Ishikawa (cell line): ENCODE measurements around the gene DIP2B.

ENCODE experiments used
- CEBPB ChIP-seq: IDR thresholded peaks from 2 replicates; pipeline ENCODE4 v1.6.1; 2012
- CREB1 ChIP-seq: IDR thresholded peaks from 2 replicates; pipeline ENCODE4 v1.6.1; 2012; ENCODE audit warnings: low read depth
- EGR1 ChIP-seq: IDR thresholded peaks from 2 replicates; pipeline ENCODE4 v1.6.1; 2012
- EP300 ChIP-seq: IDR thresholded peaks from 2 replicates; pipeline ENCODE4 v1.6.1; 2012; ENCODE audit warnings: borderline replicate concordance
- FOXM1 ChIP-seq: IDR thresholded peaks from 2 replicates; pipeline ENCODE4 v1.6.1; 2012; ENCODE audit warnings: low read depth, borderline replicate concordance
- NFIC ChIP-seq: IDR thresholded peaks from 2 replicates; pipeline ENCODE4 v1.6.1; 2012
- RAD21 ChIP-seq: IDR thresholded peaks from 2 replicates; pipeline ENCODE4 v1.6.1; 2012; ENCODE audit warnings: low read depth
- TAF1 ChIP-seq: IDR thresholded peaks from 2 replicates; pipeline ENCODE4 v1.6.1; 2012; ENCODE audit warnings: low read depth, mild to moderate bottlenecking
- TCF12 ChIP-seq: IDR thresholded peaks from 2 replicates; pipeline ENCODE4 v1.6.1; 2012; ENCODE audit warnings: low read depth
- TEAD4 ChIP-seq: IDR thresholded peaks from 2 replicates; pipeline ENCODE4 v1.6.1; 2012
- YY1 ChIP-seq: IDR thresholded peaks from 2 replicates; pipeline ENCODE4 v1.6.1; 2012; ENCODE audit warnings: low read depth
- ZBTB7A ChIP-seq: IDR thresholded peaks from 2 replicates; pipeline ENCODE4 v1.6.1; 2012; ENCODE audit warnings: low read depth
- TF ChIP-seq, protein P1 (sequence below): IDR thresholded peaks from 2 replicates; pipeline ENCODE4 v1.6.1; 2012
- TF ChIP-seq, protein P2 (sequence below): IDR thresholded peaks from 2 replicates; pipeline ENCODE4 v1.6.1; 2012; ENCODE audit warnings: low read depth, mild to moderate bottlenecking
- TF ChIP-seq, protein P3 (sequence below): IDR thresholded peaks from 2 replicates; pipeline ENCODE4 v1.6.1; 2012

Gene DIP2B

DNA sequence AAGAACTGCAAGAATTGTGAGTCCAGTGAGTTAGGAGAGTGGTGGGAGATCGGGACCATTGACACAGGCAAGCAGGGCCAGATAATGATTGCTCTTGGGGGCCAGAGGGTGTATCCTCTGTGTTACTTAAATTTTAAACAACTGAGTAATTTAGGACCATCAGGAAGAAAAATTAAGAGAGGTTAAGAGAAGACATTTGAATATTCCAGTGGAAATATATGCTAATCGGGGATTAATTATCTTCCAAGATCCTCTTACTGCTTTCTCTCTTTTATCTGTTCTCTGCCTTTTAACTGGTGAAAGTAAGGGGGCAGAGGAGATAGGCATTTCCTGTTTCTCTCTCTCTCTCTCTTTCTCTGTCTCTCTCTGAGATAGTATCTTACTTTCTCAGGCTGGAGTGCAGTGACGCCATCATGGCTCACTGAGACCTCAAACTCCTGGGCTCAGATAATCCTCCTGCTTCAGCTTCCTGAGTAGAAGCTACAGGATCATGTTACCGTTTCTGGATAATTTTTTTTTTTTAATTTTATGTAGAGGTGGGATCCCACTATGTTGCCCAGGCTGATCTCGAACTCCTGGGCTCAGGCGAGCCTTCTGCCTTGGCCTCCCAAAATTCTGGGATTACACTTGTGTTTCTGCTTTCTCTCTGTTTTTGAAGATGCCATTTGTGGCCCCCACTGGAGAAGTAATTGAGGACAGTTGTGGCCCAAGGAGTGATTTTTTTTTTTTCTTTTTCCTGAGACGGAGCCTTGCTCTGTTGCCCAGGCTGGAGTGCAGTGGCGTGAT is 85.1 kb downstream of the DIP2B start:
- no peak for TF ChIP-seq TAF1
- no peak for TF ChIP-seq TCF12
- TF ChIP-seq CEBPB: no peak
- TF ChIP-seq NFIC: no peak
- no peak for TF ChIP-seq ZBTB7A
- TF ChIP-seq RAD21: no peak

DNA sequence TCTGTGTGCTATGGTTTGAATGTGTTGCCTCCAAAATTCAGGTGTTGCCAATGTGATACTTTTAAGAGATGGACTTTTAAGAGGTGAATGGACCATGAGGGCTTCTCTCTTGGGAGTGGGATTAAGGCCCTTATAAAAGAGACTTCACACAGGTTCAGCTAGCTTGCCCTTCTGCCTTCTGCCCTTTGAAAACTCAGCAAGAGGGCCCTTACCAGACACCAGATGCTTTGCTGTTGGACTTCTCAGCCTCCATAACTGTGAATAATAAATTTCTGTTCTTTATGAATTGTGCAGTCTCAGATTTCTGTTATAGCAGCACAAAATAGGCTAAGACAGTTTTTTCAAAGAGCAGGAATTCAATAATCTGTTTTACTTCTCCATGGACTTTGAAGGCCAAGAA is 86.1 kb downstream of the DIP2B start:
- TF ChIP-seq, protein P1, sequence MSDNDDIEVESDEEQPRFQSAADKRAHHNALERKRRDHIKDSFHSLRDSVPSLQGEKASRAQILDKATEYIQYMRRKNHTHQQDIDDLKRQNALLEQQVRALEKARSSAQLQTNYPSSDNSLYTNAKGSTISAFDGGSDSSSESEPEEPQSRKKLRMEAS: no peak
- no peak for TF ChIP-seq CEBPB

DNA sequence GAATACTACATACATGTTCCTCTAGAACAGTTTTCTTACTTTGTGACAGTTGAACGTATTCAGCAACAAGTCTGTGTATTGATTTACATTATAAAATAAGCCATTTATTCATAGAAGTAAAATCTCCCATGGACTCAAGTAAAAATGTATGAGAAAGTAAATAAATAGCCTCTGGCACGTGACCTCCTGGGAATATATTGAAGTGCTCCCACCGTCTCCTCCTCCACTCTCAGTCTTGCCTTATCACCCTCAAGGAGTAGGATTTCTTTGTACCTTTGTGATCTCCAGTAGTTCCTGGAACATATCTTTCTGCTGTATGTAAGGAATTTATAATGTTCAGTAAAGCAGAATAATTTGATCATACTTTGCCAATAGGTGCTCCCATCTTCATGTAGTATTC is 90.9 kb downstream of the DIP2B start:
- TF ChIP-seq EGR1 (no peak), TCF12 (no peak), FOXM1 (no peak), CREB1 (no peak), YY1 (no peak), EP300 (no peak), TAF1 (no peak)
- TF ChIP-seq, protein P2, sequence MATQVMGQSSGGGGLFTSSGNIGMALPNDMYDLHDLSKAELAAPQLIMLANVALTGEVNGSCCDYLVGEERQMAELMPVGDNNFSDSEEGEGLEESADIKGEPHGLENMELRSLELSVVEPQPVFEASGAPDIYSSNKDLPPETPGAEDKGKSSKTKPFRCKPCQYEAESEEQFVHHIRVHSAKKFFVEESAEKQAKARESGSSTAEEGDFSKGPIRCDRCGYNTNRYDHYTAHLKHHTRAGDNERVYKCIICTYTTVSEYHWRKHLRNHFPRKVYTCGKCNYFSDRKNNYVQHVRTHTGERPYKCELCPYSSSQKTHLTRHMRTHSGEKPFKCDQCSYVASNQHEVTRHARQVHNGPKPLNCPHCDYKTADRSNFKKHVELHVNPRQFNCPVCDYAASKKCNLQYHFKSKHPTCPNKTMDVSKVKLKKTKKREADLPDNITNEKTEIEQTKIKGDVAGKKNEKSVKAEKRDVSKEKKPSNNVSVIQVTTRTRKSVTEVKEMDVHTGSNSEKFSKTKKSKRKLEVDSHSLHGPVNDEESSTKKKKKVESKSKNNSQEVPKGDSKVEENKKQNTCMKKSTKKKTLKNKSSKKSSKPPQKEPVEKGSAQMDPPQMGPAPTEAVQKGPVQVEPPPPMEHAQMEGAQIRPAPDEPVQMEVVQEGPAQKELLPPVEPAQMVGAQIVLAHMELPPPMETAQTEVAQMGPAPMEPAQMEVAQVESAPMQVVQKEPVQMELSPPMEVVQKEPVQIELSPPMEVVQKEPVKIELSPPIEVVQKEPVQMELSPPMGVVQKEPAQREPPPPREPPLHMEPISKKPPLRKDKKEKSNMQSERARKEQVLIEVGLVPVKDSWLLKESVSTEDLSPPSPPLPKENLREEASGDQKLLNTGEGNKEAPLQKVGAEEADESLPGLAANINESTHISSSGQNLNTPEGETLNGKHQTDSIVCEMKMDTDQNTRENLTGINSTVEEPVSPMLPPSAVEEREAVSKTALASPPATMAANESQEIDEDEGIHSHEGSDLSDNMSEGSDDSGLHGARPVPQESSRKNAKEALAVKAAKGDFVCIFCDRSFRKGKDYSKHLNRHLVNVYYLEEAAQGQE: no peak
- TF ChIP-seq, protein P3, sequence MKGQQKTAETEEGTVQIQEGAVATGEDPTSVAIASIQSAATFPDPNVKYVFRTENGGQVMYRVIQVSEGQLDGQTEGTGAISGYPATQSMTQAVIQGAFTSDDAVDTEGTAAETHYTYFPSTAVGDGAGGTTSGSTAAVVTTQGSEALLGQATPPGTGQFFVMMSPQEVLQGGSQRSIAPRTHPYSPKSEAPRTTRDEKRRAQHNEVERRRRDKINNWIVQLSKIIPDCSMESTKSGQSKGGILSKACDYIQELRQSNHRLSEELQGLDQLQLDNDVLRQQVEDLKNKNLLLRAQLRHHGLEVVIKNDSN: no peak
- TF ChIP-seq, protein P1: no peak

DNA sequence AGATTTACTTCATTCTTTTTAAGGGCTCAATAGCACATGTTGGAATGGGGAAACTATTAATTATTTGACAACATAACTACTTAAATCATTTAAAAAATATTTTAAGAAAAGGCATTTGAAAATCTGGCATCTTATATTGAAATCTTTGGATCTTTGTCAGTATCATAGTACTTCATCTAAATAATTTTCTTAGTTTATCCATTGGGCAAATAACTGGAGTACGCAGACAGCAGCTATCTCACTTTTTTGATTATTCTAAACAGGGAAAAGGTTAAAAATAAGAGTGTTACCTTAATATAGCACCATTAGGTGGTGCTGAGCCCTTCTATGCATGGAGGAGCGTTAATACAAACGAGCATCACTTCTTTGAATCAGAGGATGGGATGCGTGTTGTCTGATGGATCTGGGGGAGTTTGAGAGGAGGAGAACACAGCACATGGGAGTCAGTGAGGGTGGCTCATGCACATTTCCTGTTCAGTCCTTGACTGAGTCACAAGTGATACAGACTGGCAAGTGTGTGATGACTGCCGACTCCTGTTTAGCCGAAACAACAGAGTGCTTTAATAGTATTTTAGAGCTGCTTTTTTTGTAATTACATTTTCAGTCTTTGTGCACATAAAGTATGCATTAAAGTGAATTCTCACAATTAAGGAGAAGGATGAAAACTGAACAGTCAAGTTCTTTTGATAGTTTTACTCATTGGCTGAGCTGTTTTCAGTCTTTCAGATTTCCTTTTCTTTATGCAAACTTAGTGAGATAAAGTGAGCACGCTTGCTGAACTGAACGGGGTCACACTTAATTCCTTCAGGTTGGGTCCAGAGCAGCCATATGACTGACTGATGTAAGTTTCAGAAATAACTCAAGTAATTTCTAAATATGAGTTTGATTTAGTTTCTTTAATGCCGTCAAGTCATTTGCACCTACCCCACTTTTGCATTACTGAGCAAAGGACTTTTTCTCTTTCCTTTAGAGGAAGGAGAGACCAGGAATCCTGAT is 92.7 kb downstream of the DIP2B start:
- TF ChIP-seq, protein P3: no peak
- no peak for TF ChIP-seq NFIC
- TF ChIP-seq RAD21: no peak
- TF ChIP-seq EP300: no peak
- TF ChIP-seq TEAD4: no peak
- TF ChIP-seq, protein P2: no peak
- TF ChIP-seq YY1: no peak
- no peak for TF ChIP-seq ZBTB7A
- no peak for TF ChIP-seq EGR1
- TF ChIP-seq CREB1: no peak
- TF ChIP-seq FOXM1: no peak
- TF ChIP-seq CEBPB: no peak
- TF ChIP-seq, protein P1: no peak

DNA sequence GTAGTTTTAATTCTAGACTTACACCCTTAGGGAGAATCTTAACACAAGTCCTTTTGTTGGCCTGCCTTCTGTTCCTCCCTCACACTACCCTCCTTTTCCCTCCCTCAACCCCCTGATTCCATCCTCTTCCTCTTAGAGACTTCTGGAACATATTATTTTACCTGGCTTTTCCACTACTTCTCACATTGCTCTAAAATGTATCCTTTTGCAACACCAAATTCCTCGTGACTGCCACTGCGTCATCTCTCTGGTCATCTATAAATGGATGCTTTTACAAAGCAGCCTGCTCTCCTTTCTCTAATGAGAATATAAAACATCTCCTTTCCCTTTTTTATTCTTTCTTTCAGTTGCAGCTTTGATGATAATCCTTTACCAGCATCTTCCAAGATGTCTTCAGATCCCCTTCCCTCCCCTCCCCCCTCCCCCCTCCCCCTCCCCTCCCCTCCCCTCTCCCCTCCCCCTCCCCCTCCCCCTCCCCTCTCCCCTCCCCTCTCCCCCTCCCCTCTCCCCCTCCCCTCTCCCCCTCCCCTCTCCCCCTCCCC is 93.6 kb downstream of the DIP2B start:
- TF ChIP-seq NFIC: no peak
- TF ChIP-seq, protein P3: no peak
- no peak for TF ChIP-seq EP300
- TF ChIP-seq, protein P2: no peak
- TF ChIP-seq, protein P1: no peak
- TF ChIP-seq EGR1: no peak
